Stimulated activated effector memory CD8-positive, alpha-beta T cell treated with anti-CD3 and anti-CD28 coated beads, Interleukin-12 subunit alpha, Interleukin-12 subunit beta, amount 100 ng/mL, for 72 hours (primary cell): ENCODE results near the gene GRIN2A.

ENCODE experiments used
- ATAC-seq: fragments of 150-1000 bp; cut with Tn5 transposase; 2 replicates; pipeline ENCODE4 v1.10.0; 2021
- DNase-seq, 2 donors: peaks; one replicate each; pipeline ENCODE4 v3.0.0; 2021 to 2022; ENCODE audit warnings: low spot score in 2 of 2
- H3K27ac Mint-ChIP-seq: one replicate; pipeline ENCODE4 v1.8.0; 2022; ENCODE audit warnings: mild to moderate bottlenecking, mixed read lengths
- H3K36me3 Mint-ChIP-seq: one replicate; pipeline ENCODE4 v1.8.0; 2022; ENCODE audit warnings: mild to moderate bottlenecking, mixed read lengths
- H3K4me1 Mint-ChIP-seq: one replicate; pipeline ENCODE4 v1.8.0; 2022; ENCODE audit warnings: mixed read lengths
- H3K4me3 Mint-ChIP-seq: one replicate; pipeline ENCODE4 v1.8.0; 2022; ENCODE audit warnings: mild to moderate bottlenecking, mixed read lengths
- H3K9me3 Mint-ChIP-seq: one replicate; pipeline ENCODE4 v1.8.0; 2022; ENCODE audit warnings: mixed read lengths

GRIN2A gene

DNA sequence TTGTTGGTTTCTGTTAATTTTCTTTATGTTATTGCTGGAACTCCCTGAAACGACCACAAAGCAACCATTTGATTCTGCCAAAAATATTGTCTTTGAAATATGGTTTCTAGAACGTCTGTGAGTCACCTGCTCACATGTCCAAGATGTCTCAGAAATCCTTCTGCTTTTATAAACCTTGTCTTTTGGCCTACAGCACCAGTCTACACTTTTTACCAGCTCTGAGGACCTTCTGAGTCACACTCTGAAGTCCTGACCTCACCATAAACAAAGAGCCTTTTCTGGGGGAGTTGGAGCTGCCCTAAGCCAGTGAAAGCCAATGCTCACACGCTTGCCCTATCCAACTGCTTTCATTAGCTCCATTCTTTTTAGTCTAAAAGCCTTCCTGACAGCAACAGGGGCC is 55.5 kb downstream of the GRIN2A start:
- H3K27ac Mint-ChIP-seq, result no peak overlapping the region
- ATAC-seq (no peak), DNase-seq (no peak)
- no peaks in the 10 kb centered on the region for H3K4me1 Mint-ChIP-seq
- no peaks in the 10 kb centered on the region for H3K9me3 Mint-ChIP-seq
- no peak overlapping the region for H3K4me3 Mint-ChIP-seq
- no peaks in the 10 kb centered on the region for H3K36me3 Mint-ChIP-seq

DNA sequence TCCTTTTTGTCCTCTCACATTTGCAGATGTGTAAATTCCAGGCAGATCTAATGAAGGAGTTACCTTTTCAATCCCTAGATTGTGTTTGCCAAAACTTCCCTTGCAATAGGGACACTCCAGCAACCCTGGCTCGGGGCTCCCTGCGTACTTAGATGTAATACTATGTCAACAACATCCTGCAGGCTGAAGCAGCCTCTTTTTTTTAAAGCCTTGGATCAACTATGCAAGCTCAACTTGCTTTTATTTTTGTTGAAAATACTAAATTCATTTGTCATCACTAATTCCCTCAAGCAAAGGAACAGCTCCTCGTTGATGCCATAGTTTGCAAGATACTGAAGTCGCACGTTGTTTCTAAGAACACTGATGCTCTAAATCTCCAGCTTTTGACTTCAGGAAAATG is 59.1 kb downstream of the GRIN2A start:
- Mint-ChIP-seq H3K4me3 (no peak overlapping the region), H3K9me3 (no peaks in the 10 kb centered on the region), H3K36me3 (no peaks in the 10 kb centered on the region), H3K27ac (no peak overlapping the region), H3K4me1 (no peaks in the 10 kb centered on the region)
- ATAC-seq, result no peak
- DNase-seq, result no peak

GRCh38 chr16:10122546-10122945 is 59.7 kb downstream of the GRIN2A start:
- DNase-seq, result no peak
- Mint-ChIP-seq H3K4me1 (no peaks in the 10 kb centered on the region), H3K4me3 (no peak overlapping the region), H3K27ac (no peak overlapping the region), H3K36me3 (no peaks in the 10 kb centered on the region), H3K9me3 (no peaks in the 10 kb centered on the region)
- ATAC-seq, result no peak

- Mint-ChIP-seq H3K27ac (no peak overlapping the region), H3K9me3 (no peaks in the 10 kb centered on the region), H3K4me1 (no peaks in the 10 kb centered on the region), H3K4me3 (no peak overlapping the region), H3K36me3 (no peaks in the 10 kb centered on the region)
- DNase-seq (no peak), ATAC-seq (no peak)
Observed at GRCh38 chr16:10121897-10122425, 60.3 kb downstream of the GRIN2A start.

DNA sequence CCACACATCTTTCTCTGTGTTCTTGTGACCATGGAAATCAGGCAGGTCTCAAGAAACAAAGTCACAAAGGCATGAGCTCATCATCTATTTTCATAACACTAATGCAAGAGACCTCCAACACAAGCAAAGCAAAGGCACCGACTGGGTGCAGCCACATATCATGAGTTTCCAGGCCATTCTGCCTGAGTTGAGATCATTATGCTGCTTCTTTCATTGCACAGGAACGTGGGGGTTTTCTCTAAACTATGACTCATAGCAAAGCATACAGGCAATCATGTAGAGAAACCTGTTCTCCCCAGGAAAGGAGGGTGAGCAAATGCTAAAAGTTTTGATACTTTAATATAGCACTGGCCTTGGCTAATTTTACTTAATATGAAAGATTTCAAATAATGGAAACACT is 60.7 kb downstream of the GRIN2A start:
- H3K27ac Mint-ChIP-seq, result no peak overlapping the region
- no peaks in the 10 kb centered on the region for H3K9me3 Mint-ChIP-seq
- no peak overlapping the region for H3K4me3 Mint-ChIP-seq
- DNase-seq, result no peak
- no peak for ATAC-seq
- H3K36me3 Mint-ChIP-seq, result no peaks in the 10 kb centered on the region
- H3K4me1 Mint-ChIP-seq, result no peaks in the 10 kb centered on the region

GRCh38 chr16:10120953-10121352 is 61.3 kb downstream of the GRIN2A start:
- Mint-ChIP-seq H3K27ac (no peak overlapping the region), H3K4me3 (no peak overlapping the region), H3K4me1 (no peaks in the 10 kb centered on the region), H3K36me3 (no peaks in the 10 kb centered on the region), H3K9me3 (no peaks in the 10 kb centered on the region)
- ATAC-seq (no peak), DNase-seq (no peak)

- no peak for ATAC-seq
- DNase-seq, result no peak
- H3K4me1 Mint-ChIP-seq, result no peaks in the 10 kb centered on the region
- H3K27ac Mint-ChIP-seq, result no peak overlapping the region
- H3K9me3 Mint-ChIP-seq, result no peaks in the 10 kb centered on the region
- no peak overlapping the region for H3K4me3 Mint-ChIP-seq
- H3K36me3 Mint-ChIP-seq, result no peaks in the 10 kb centered on the region
Observed at GRCh38 chr16:10114409-10114808, 67.8 kb downstream of the GRIN2A start.

DNA sequence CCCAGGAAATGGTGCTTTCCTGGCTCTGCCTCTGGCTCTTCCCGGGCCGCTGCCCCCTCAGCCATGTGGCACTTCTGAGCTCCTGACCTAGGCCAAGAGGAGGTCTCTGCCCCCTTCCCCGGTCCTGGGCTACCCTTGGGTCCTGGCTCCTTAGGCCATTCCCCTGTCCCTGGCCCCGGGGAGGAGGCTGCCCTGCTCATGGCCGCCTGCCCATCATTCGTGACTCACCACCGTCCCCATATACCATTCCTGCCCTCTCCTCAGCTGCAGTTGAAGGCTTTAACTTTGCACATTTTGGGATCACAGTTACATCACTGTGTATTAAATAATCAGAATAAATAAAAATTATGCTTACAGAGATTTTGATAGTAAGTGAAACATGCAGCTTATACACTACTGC is 69.0 kb downstream of the GRIN2A start:
- H3K9me3 Mint-ChIP-seq, result no peaks in the 10 kb centered on the region
- H3K4me1 Mint-ChIP-seq, result no peaks in the 10 kb centered on the region
- no peak for ATAC-seq
- DNase-seq, result no peak
- no peaks in the 10 kb centered on the region for H3K36me3 Mint-ChIP-seq
- no peak overlapping the region for H3K4me3 Mint-ChIP-seq
- no peak overlapping the region for H3K27ac Mint-ChIP-seq

DNA sequence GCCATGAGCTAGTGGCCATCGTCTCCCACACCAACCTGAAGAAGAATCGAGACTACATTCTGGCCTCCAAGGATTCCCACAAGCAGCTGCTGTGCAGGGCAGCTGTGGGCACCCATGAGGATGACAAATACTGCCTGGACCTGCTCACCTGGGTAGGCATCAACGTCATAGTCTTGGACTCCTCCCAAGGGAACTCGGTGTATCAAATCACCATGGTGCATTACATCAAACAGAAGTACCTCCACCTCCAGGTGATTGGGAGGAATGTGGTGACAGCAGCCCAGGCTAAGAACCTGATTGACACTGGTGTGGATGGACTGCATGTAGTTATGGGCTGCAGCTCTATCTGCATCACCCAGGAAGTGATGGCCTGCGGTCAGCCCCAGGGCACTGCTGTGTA is 70.2 kb downstream of the GRIN2A start:
- Mint-ChIP-seq H3K36me3 (no peaks in the 10 kb centered on the region), H3K4me1 (no peaks in the 10 kb centered on the region), H3K9me3 (no peaks in the 10 kb centered on the region), H3K27ac (no peak overlapping the region), H3K4me3 (no peak overlapping the region)
- ATAC-seq, result peak; percentile 11
- DNase-seq, result no peak

- Mint-ChIP-seq H3K4me3 (no peak overlapping the region), H3K4me1 (no peaks in the 10 kb centered on the region), H3K9me3 (no peaks in the 10 kb centered on the region), H3K36me3 (no peaks in the 10 kb centered on the region), H3K27ac (no peak overlapping the region)
- no peak for DNase-seq
- ATAC-seq, result no peak
Observed at GRCh38 chr16:10111156-10111761, 71.0 kb downstream of the GRIN2A start.

DNA sequence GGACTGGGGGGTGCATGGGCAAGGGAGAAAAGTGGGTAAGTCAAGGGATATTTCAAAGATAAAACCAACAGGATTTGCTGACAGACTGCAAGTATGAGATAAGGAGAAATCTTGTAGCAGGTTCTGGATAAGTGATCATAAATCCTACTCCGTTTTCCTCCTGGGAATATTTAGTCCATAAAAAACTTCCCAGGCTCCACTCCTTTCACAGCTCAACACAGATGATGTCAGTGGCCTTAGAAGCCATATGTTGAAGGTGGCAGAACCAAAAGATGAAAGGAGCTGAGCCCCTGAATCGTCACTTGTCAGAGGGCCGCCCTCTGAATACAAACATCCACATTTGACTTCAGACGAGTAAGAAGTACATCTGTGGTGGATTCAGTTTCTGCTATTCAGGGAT is 71.7 kb downstream of the GRIN2A start:
- DNase-seq (no peak), ATAC-seq (no peak)
- H3K9me3 Mint-ChIP-seq, result no peaks in the 10 kb centered on the region
- no peak overlapping the region for H3K27ac Mint-ChIP-seq
- H3K4me1 Mint-ChIP-seq, result no peaks in the 10 kb centered on the region
- no peaks in the 10 kb centered on the region for H3K36me3 Mint-ChIP-seq
- H3K4me3 Mint-ChIP-seq, result no peak overlapping the region

- no peak overlapping the region for H3K27ac Mint-ChIP-seq
- DNase-seq (no peak), ATAC-seq (no peak)
- no peaks in the 10 kb centered on the region for H3K4me1 Mint-ChIP-seq
- no peak overlapping the region for H3K4me3 Mint-ChIP-seq
- H3K36me3 Mint-ChIP-seq, result no peaks in the 10 kb centered on the region
- H3K9me3 Mint-ChIP-seq, result peaks cover 4% of the 10 kb centered on the region
Observed at GRCh38 chr16:10107081-10107480, 75.1 kb downstream of the GRIN2A start.

DNA sequence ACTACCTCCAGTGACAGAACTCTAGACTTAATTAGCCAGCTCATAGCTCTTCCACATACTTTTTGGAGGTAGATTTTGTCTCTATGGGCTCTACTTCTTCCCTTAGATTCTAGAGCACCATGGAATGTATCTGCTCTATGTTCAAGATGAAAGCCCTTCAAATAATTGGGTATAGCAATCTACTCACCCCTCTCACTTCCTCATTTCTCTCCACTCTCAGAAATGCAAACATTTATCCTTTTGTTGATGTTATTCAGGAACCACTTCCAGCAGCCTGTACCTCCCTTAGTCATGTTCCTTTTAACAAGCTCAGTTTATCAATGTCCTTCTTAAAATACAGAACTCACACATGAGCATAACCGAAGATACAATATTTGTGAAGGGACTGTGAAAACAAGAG is 78.5 kb downstream of the GRIN2A start:
- Mint-ChIP-seq H3K9me3 (peaks cover 8% of the 10 kb centered on the region), H3K27ac (no peak overlapping the region), H3K4me1 (no peaks in the 10 kb centered on the region), H3K4me3 (no peak overlapping the region), H3K36me3 (no peaks in the 10 kb centered on the region)
- ATAC-seq (no peak), DNase-seq (no peak)

- no peaks in the 10 kb centered on the region for H3K4me1 Mint-ChIP-seq
- H3K4me3 Mint-ChIP-seq, result no peak overlapping the region
- ATAC-seq, result no peak
- no peak for DNase-seq
- peaks cover 8% of the 10 kb centered on the region for H3K9me3 Mint-ChIP-seq
- no peak overlapping the region for H3K27ac Mint-ChIP-seq
- H3K36me3 Mint-ChIP-seq, result no peaks in the 10 kb centered on the region
Observed at GRCh38 chr16:10103118-10103517, 79.1 kb downstream of the GRIN2A start.

DNA sequence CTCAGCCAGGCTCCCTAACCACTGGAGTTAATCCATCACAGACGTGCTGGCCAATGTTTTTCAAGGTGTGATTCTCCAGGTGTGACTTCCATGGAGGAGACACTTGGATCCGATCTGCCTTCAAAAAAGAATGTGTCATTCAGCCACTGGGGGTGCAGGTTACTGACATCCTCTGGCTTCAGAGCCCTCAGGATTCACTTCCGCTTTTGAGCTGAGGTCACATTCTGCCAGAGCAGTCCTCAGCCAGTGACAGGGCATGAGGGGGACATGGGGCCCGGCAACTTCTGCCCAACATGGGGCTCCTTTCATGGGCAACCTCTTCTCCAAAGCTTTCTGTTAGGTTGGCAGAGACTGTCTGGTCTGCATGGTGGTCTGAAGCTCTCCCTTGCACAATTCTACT is 81.4 kb downstream of the GRIN2A start:
- Mint-ChIP-seq H3K27ac (no peak overlapping the region), H3K4me3 (no peak overlapping the region), H3K9me3 (peaks cover 8% of the 10 kb centered on the region), H3K36me3 (no peaks in the 10 kb centered on the region), H3K4me1 (no peaks in the 10 kb centered on the region)
- ATAC-seq (no peak), DNase-seq (no peak)

DNA sequence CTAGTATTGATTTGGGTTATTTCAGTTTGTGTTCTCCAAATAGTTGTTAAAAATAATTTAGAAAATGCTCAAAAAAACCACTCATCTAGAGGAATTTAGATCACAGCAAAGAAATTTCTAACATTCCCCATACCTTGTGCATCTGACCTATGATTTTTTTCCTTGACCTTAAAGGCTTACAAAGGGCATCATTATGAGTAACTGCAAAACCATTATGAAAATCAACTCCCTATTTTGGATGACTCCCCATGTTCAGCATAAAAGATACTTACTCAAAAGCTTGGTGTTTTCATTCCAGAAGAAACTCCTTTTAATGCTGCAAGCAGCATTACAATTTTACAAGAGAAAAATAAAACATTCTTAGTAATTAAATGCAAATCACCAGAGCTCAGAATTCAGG is 83.2 kb downstream of the GRIN2A start:
- no peaks in the 10 kb centered on the region for H3K36me3 Mint-ChIP-seq
- H3K27ac Mint-ChIP-seq, result no peak overlapping the region
- H3K4me3 Mint-ChIP-seq, result no peak overlapping the region
- no peaks in the 10 kb centered on the region for H3K4me1 Mint-ChIP-seq
- ATAC-seq, result no peak
- H3K9me3 Mint-ChIP-seq, result peaks cover 8% of the 10 kb centered on the region
- no peak for DNase-seq

GRCh38 chr16:10097271-10097670 is 85.0 kb downstream of the GRIN2A start:
- no peaks in the 10 kb centered on the region for H3K4me1 Mint-ChIP-seq
- ATAC-seq (no peak), DNase-seq (no peak)
- H3K36me3 Mint-ChIP-seq, result no peaks in the 10 kb centered on the region
- no peak overlapping the region for H3K27ac Mint-ChIP-seq
- H3K4me3 Mint-ChIP-seq, result no peak overlapping the region
- H3K9me3 Mint-ChIP-seq, result peaks cover 5% of the 10 kb centered on the region
